ENCODE data around the gene RPS8. TPM values are rescaled to one million over a fixed set of nuclear protein-coding genes. Genes with fewer than 3 reads are reported as not detected.

RPS8 gene
- 1,350 and 2,168 TPM in 2 replicates for total RNA-seq

GRCh38 chr1:44775078-44775929 lies at the start of gene RPS8:
TSS of gene RPS8 (plus strand) at chr1:44775540. CDS start at chr1:44775597, 57 bp downstream.

GRCh38 chr1:44730741-44731512 lies 44.4 kb upstream of the RPS8 start, which contains the start of gene RNU5D-1:
TSS of gene RNU5D-1 (minus strand) at chr1:44731170.

GRCh38 chr1:44739307-44740178 lies 35.8 kb upstream of the RPS8 start, which contains the start of gene KIF2C:
TSS of gene KIF2C (plus strand) at chr1:44739837. CDS start at chr1:44739933, 96 bp downstream.

GRCh38 chr1:44788120-44788860 lies 12.9 kb downstream of the RPS8 start, which contains the start of gene BEST4:
TSS of gene BEST4 (minus strand) at chr1:44788170. CDS start at chr1:44787705, 465 bp downstream.

GRCh38 chr1:44799770-44800584 lies 24.6 kb downstream of the RPS8 start, which contains the start of gene PLK3:
TSS of gene PLK3 (plus strand) at chr1:44800377. CDS start at chr1:44800464, 87 bp downstream.

GRCh38 chr1:44806704-44807363 lies 31.5 kb downstream of the RPS8 start, which contains the start of gene DYNLT4:
TSS of gene DYNLT4 (minus strand) at chr1:44807351. CDS start at chr1:44806668, 683 bp downstream.

GRCh38 chr1:44808063-44808937 lies 33.0 kb downstream of the RPS8 start, which contains the start of gene BTBD19:
TSS of gene BTBD19 (plus strand) at chr1:44808523. CDS start at chr1:44808821, 298 bp downstream.

Other genes with a start within 250 kb of the RPS8 start
- gene TMEM53, start 101.1 kb upstream of the RPS8 start, total RNA-seq, result 5.2 and 6.5 TPM in 2 replicates
- gene ARMH1, start 100.8 kb upstream of the RPS8 start, total RNA-seq, result 0.34 and 0.57 TPM in 2 replicates
- not detected in 2 replicates for gene RNU5D-1, start 44.4 kb upstream of the RPS8 start, total RNA-seq
- under 0.01 and 0.28 TPM in 2 replicates for gene KIF2C, start 35.7 kb upstream of the RPS8 start, total RNA-seq
- under 0.01 TPM in 2 replicates for gene BEST4, start 12.6 kb downstream of the RPS8 start, total RNA-seq
- gene PLK3, start 24.8 kb downstream of the RPS8 start, total RNA-seq, result 29.4 and 44.4 TPM in 2 replicates
- gene DYNLT4, start 31.8 kb downstream of the RPS8 start, total RNA-seq, result 0.14 and 0.34 TPM in 2 replicates
- gene BTBD19, start 33.0 kb downstream of the RPS8 start, total RNA-seq, result 1.4 and 1.9 TPM in 2 replicates
- under 0.01 and 0.14 TPM in 2 replicates for gene PTCH2, start 67.7 kb downstream of the RPS8 start, total RNA-seq
- 22.2 and 33.5 TPM in 2 replicates for gene EIF2B3, start 211.1 kb downstream of the RPS8 start, total RNA-seq
- gene HECTD3, start 235.8 kb downstream of the RPS8 start, total RNA-seq, result 16.1 and 35.2 TPM in 2 replicates
- 78.8 and 94.7 TPM in 2 replicates for gene UROD, start 236.7 kb downstream of the RPS8 start, total RNA-seq

Data from nasal cavity respiratory epithelium epithelial cell of viscerocranial mucosa (primary cell).